Esophagus muscularis mucosa (tissue), 4 donors: ENCODE results near the gene SHKBP1. TPM values are rescaled to one million over a fixed set of nuclear protein-coding genes. Genes with fewer than 3 reads are reported as not detected.

Source experiments
- DNase-seq: peaks from one replicate; pipeline ENCODE4 v3.0.0-alpha.2; 2017; ENCODE audit errors: extremely low spot score
- H3K27ac ChIP-seq, 4 donors: fragments of 200-600 bp; sonication (generic); replicated peaks in 1 of 4; 1 replicate in 3 of 4; 2 replicates in 1 of 4; pipeline ENCODE4 v1.5.1; 2016 to 2019; ENCODE audit warnings: mild to moderate bottlenecking in 1 of 4
- H3K27me3 ChIP-seq, 4 donors: fragments of 200-600 bp; sonication (generic); one replicate each; pipeline versions ENCODE4 v1.5.1 to v1.6.0; 2016 to 2019
- H3K36me3 ChIP-seq, 4 donors: fragments of 200-600 bp; sonication (generic); one replicate each; pipeline ENCODE4 v1.5.1; 2016 to 2019
- H3K4me1 ChIP-seq, 4 donors: fragments of 200-600 bp; sonication (generic); one replicate each; pipeline ENCODE4 v1.5.1; 2016 to 2019
- H3K4me3 ChIP-seq, 4 donors: fragments of 200-600 bp; sonication (generic); 1 replicate in 2 of 4; 2 replicates in 2 of 4; pipeline ENCODE4 v1.5.1; 2016 to 2019; ENCODE audit warnings: mild to moderate bottlenecking in 4 of 4, moderate library complexity in 1 of 4
- H3K9me3 ChIP-seq, 4 donors: fragments of 200-600 bp; sonication (generic); 1 replicate in 3 of 4; 2 replicates in 1 of 4; pipeline ENCODE4 v1.5.1; 2016 to 2019
- EP300 ChIP-seq: sonication (generic); formaldehyde crosslinking; IDR thresholded peaks from one replicate; pipeline ENCODE4 v1.6.1; 2017; ENCODE audit warnings: antibody characterized with exemption
- POLR2A ChIP-seq: fragments of 450-650 bp; IDR thresholded peaks from one replicate; pipeline ENCODE4 v1.6.1; 2017; ENCODE audit warnings: antibody characterized with exemption, moderate library complexity, mild to moderate bottlenecking, low read depth
- POLR2AphosphoS5 ChIP-seq, 2 donors: sonication (generic); formaldehyde crosslinking; IDR thresholded peaks; one replicate each; pipeline ENCODE4 v1.6.1; 2017; ENCODE audit warnings: antibody characterized with exemption in 2 of 2
- WGBS: methylation state at CpG from one replicate; pipeline ENCODE4 v1.1.5; 2018; 5-methylcytosine and 5-hydroxymethylcytosine counted together
- intact Hi-C: fragments of 100-400 bp; cut with DNase I; formaldehyde crosslinking; loops from one replicate; pipeline ENCODE4 v1.15.1; 2023
- total RNA-seq, 4 donors: library from RNA; depleted of rRNA; stranded (reverse); fragments of >200 nt; gene quantifications; one replicate each; pipeline versions ENCODE4 v1.1.0 to v1.2.1, GENCODE V29; 2016
- TF ChIP-seq, protein P1 (sequence below), 3 experiments: fragments of 200-600 bp in 2 of 3; fragments of 450-650 bp in 1 of 3; sonication (generic) in 2 of 3; IDR thresholded peaks; one replicate each; pipeline ENCODE4 v1.5.1; 2017 to 2019; ENCODE audit warnings: antibody characterized with exemption in 3 of 3, mild to moderate bottlenecking in 2 of 3, moderate library complexity in 1 of 3

The SHKBP1 gene
- total RNA-seq, 4 donors from 2014 or later, result 39.5 to 82.7 (median 52.7) TPM

DNA sequence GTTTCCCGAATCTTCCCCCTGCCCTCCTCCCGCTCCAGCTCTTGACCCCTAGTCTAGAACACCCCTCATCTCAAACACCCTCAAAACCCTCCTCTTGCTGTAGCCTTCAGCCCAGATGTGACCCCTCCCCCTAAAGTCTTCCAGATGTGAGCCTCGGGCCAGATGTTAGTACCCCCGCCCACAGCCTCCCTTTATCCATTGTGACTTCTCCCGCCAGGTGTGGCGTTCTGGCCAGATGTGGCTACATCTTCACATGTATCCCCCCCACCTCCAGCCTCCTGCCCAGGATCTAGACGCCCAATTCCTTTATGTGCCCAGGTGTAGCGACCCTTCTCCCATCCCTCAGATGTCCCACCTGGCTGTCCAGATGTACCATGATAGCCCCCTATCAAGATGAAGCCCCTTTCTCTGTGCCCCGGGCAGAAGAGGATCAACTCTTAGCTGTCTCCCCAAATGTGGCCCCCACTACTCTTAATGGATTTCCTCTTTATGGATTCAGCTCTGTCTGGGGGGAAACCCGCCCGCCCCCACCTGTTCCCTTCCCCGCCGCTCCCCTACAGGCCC is 24.0 kb downstream of the SHKBP1 start:
- Histone ChIP-seq H3K36me3 (no peaks in the 10 kb centered on the region), H3K4me1 (peaks cover 83 to 93% (median 92%) of the 10 kb centered on the region in 4 donors), H3K27ac (peak overlapping the region; percentile 71 to 88 (median 80)), H3K27me3 (peaks cover 9 to 65% (median 24%) of the 10 kb centered on the region in 4 donors), H3K4me3 (peak overlapping the region; percentile 61 to 73 (median 66)), H3K9me3 (no peaks in the 10 kb centered on the region)
- no peak for DNase-seq
- intact Hi-C loops, result no loop called here
- WGBS, result 10% methylated on average over 10 of the region's 13 CpGs
- TF ChIP-seq POLR2A, result no peak
- TF ChIP-seq EP300, result no peak
- no peak for TF ChIP-seq POLR2AphosphoS5 (IDR thresholded peaks at IDR 0.05)

DNA sequence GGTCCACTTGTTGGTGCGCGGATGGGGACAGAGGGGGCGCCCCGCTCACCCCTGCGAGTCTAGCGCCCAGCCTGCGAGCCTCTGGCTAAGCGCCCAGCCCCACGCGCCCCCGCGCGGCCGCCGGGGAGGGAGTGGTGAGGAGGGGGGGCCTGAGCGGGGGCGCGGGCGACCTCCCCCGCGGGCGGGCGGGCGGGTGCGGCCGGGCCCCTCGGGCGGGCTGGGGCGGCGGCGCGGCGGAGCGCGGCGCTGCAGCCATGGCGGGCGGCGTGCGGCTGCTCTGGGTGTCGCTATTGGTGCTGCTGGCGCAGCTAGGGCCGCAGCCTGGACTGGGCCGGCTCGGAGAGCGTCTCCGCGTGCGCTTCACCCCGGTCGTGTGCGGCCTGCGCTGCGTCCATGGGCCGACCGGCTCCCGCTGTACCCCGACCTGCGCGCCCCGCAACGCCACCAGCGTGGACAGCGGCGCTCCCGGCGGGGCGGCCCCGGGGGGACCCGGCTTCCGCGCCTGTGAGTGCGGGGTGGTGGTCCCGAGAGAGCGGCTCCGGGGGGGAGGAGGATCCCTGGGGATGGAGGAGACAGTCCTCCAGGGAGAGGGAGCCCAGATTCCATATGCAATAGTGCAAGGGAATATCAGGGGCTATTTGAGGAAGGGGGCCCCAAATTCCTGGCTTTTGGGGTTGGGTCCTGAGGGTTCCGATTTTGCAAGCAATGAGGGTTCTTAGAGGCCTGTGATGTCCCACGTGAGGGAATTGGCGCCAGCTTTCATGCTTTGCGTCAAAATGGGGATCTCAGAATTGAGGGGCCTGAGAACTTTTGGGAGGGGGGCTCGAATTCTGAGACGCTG is 24.7 kb downstream of the SHKBP1 start, which contains the start of gene LTBP4:
Gene LTBP4, plus strand, starts transcription at position 236 of the 841 bp plus-strand sequence. Its CDS starts 19 bp downstream, at position 255.
- DNase-seq, result no peak
- intact Hi-C loops, result no loop called here
- H3K4me1 ChIP-seq, result peaks cover 90 to 100% (median 99%) of the 10 kb centered on the region in 4 donors

DNA sequence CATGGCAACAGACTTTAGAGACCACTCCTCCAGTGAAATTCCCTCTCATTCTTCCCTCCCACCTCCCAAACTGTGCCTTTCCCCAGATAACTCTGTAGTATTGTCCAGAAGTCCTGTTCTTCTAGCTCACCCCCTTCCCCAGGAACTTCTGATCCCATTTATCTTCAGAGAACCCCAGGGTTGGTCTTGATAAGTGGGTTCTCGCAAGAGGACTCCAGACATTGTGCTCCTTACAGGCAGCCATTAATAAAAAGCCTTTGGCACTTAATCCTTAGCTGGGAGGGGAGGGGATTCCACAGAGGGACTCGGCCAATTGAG is 26.4 kb downstream of the SHKBP1 start:
- intact Hi-C loops, result no loop called here
- no peak for TF ChIP-seq POLR2A
- TF ChIP-seq EP300, result no peak
- TF ChIP-seq, protein P1, sequence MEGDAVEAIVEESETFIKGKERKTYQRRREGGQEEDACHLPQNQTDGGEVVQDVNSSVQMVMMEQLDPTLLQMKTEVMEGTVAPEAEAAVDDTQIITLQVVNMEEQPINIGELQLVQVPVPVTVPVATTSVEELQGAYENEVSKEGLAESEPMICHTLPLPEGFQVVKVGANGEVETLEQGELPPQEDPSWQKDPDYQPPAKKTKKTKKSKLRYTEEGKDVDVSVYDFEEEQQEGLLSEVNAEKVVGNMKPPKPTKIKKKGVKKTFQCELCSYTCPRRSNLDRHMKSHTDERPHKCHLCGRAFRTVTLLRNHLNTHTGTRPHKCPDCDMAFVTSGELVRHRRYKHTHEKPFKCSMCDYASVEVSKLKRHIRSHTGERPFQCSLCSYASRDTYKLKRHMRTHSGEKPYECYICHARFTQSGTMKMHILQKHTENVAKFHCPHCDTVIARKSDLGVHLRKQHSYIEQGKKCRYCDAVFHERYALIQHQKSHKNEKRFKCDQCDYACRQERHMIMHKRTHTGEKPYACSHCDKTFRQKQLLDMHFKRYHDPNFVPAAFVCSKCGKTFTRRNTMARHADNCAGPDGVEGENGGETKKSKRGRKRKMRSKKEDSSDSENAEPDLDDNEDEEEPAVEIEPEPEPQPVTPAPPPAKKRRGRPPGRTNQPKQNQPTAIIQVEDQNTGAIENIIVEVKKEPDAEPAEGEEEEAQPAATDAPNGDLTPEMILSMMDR (IDR thresholded peaks at IDR 0.05), result no peak
- TF ChIP-seq POLR2AphosphoS5 (IDR thresholded peaks at IDR 0.05), result no peak
- H3K27ac ChIP-seq, result peak overlapping the region; percentile 77 to 88 (median 80)
- no peaks in the 10 kb centered on the region for H3K36me3 ChIP-seq
- no peak for DNase-seq
- peaks cover 75 to 97% (median 87%) of the 10 kb centered on the region in 4 donors for H3K4me1 ChIP-seq
- WGBS, result 35% methylated on average over 2 of the region's 2 CpGs
- peak overlapping the region; percentile 61 to 73 (median 66) for H3K4me3 ChIP-seq
- H3K27me3 ChIP-seq, result peaks cover 4 to 49% (median 12%) of the 10 kb centered on the region in 4 donors
- no peaks in the 10 kb centered on the region for H3K9me3 ChIP-seq

More for the DNA sequence above, 24.7 kb downstream of the SHKBP1 start, which contains the start of gene LTBP4:
- TF ChIP-seq, protein P1 (IDR thresholded peaks at IDR 0.05), result no peak
- TF ChIP-seq EP300 (no peak), POLR2AphosphoS5 (IDR thresholded peaks at IDR 0.05) (no peak), POLR2A (no peak)
- Histone ChIP-seq H3K27me3 (peaks cover 9 to 60% (median 23%) of the 10 kb centered on the region in 4 donors), H3K9me3 (no peaks in the 10 kb centered on the region), H3K27ac (peak within 1 kb of the TSS; percentile 77 to 88 (median 80)), H3K4me3 (peak within 1 kb of the TSS; percentile 61 to 73 (median 66)), H3K36me3 (no peaks in the 10 kb centered on the region)
- 5% methylated on average over 11 of the region's 82 CpGs for WGBS

- peak; percentile 99 for DNase-seq
- Histone ChIP-seq H3K27me3 (peaks cover 0 to 44% (median 9%) of the 10 kb centered on the region in 4 donors), H3K4me3 (peak overlapping the region; percentile 61 to 73 (median 66)), H3K9me3 (no peaks in the 10 kb centered on the region), H3K27ac (peak overlapping the region; percentile 77 to 88 (median 80)), H3K4me1 (peaks cover 69 to 93% (median 82%) of the 10 kb centered on the region in 4 donors), H3K36me3 (no peaks in the 10 kb centered on the region)
- TF ChIP-seq, protein P1 (IDR thresholded peaks at IDR 0.05), result peak in 1 of 3 experiments; percentile 18
- TF ChIP-seq EP300 (no peak), POLR2AphosphoS5 (IDR thresholded peaks at IDR 0.05) (peak; percentile 91 to 92), POLR2A (no peak)
- 2% methylated on average over 27 of the region's 43 CpGs for WGBS
- intact Hi-C loops, result no loop called here
Measured at GRCh38 chr19:40603389-40604170, 26.9 kb downstream of the SHKBP1 start.
